GM21390 (cell line): ENCODE measurements around the gene MBD3L1.

Source experiments
- ATAC-seq: cut with Tn5 transposase; IDR thresholded peaks from one replicate; pipeline ENCODE4 v1.9.1; 2021; ENCODE audit not compliant: unreplicated experiment

Gene MBD3L1

DNA sequence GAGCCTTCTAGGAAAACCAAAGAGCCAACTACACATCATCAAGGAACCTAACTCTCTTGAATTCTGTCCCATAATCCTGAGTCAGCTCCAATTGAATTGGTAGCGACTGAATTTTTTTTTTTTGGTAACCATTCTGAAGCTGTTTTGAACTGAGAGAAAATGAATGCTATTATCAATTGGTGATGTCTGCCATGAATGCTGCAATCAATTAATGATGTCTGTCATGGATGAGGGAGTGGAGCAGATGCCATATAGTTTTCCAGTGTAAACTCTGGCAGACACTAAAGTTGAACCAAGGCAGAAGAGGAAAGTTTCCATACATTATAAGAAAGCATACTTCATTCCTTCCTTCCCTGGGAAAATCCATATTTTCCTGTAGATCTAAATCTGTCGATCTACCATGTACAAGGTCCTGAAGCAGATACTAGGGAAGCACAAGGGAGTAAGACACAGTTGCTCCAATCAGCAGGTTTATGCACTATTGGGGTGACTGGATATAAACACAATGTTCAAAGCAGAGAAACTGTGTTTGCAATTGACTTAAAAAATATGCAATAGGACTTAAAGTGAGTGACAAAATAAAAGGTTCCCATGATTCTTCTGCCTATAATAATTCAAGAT lies 48.8 kb downstream of the MBD3L1 start:
- no peak for ATAC-seq

DNA sequence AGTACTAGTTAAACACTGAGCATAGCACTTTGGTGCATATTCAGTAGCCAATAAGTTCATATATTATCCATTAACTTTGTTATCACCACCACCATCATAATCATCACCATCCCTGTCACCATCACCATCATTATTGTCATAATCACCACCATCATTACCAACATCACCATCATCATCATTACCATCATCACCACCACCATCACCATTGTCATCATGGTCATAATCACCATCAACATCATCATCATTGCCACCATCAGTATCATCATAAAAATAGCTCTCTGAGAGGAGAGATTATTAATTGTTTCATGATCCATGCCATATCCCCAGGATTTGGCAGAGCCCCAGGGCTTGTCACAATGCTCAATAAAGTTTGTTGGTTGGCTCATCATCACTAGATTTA lies 49.3 kb downstream of the MBD3L1 start:
- no peak for ATAC-seq

DNA sequence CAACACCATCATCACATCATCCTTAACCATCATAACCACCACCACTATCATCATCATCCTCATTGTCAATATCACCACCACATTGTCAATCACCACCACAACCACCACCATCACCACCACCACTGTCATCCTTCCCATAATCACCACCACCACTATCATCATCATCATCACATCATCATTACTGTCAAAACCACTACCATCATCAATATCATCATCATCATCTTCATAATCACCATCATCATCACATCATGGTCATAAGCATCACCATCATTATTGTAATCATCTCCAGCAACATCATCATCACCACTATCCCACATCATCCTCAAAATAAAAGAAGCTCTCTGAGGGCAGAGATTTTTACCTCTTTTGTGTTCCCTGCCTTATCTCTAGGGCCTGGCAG lies 52.2 kb downstream of the MBD3L1 start:
- ATAC-seq: no peak

DNA sequence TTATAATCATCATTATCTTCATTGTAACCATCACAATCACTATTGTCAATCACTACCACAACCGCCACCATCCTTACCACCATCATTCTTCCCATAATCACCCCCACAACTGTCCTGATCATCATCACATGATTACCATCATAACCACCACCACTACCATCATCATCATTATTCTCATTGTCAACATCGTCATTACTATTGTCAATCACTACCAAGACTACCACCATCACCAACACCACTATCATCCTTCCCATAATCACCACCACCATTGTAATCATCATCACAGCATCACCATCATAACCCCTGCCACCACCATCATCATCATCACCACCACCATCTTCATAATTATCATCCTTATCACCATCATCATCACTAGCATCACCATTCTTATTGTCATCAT lies 55.2 kb downstream of the MBD3L1 start:
- ATAC-seq: no peak

DNA sequence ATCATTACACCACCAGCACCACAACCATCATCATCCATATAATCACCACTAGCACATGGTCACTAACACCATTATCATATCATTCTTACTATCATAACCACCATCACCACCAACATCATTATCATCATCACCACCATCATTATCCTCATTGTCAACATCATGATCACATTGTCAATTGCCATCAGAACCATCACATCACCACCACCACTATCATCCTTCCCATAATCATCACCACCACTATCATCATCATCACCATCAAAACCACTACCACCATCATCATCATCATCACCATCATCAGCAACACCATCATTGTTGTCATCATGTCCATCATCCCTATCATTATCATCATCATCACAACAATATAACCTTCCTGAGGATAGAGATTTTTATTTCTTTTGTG lies 58.1 kb downstream of the MBD3L1 start:
- no peak for ATAC-seq
